ENCODE data around the gene SMIM35.
A peak's percentile ranks its signal among the peaks of the same experiment; 100 is the strongest.

SMIM35 gene

DNA sequence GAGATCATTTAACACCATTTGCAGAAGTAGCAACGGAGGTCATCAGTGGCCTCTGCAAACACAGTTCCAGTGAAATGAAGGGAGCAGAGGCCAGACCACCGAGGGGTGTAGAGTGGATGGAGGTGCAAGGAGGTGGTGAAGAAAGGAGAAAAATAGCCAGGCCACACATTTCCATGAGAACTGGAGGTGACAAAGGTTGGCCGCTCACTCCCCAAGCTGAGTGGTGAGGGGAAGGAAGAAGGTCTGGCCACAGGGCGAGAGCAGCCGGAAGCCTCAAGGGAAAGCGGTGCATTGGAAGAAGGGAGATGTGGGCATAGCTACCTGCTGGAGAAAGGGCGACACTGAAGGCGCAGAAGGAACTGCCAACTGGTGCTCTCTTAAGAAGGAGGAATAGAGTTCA, 30.0 kb downstream of the SMIM35 start:
- no peak for DNase-seq

- no peak for DNase-seq
Observed at GRCh38 chr11:118055966-118056365, 30.8 kb downstream of the SMIM35 start.

GRCh38 chr11:118054712-118055640, 31.8 kb downstream of the SMIM35 start:
- no peak for DNase-seq

GRCh38 chr11:118052581-118053206, 34.1 kb downstream of the SMIM35 start:
- no peak for DNase-seq

DNA sequence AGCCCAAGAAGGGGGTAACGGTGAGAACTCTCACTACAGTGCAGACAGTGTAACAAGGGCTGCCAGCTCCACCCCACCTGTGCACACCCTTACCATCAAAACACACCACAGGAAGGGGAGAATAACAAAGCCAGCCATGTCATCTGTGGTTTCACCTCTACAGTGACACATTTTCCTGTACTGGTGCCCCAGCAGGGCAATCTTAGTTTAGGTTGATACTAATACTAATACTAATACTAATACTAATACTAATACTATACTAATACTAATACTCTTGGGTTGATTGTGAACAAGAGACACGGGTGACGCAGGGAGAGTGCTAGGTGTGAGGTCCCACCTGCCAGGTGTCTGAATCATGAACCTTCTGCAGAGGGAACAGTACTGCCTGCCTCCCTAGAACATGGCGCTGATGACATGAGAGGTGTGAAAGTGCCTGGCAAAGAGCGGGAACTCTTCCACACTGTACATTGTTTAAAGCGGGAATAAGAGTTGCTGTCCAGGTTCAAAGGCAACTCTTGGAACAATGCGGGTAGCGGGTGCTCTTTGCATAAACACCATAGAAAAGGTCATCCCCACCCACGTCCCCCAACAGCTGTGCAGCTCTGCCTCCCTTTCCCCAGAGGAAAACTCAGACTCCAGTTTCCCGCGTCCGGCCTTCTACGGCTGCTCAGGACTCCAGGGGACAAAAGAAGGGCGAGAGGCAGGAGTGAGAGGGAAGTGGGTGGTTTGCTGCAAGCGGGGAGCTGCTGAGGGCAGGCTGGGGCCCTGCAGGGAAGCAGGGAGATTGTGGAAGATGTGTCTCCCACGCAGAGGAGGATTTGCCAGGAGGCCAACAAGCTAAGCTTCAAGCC, 34.9 kb downstream of the SMIM35 start:
- peak; percentile 75 for DNase-seq

DNA sequence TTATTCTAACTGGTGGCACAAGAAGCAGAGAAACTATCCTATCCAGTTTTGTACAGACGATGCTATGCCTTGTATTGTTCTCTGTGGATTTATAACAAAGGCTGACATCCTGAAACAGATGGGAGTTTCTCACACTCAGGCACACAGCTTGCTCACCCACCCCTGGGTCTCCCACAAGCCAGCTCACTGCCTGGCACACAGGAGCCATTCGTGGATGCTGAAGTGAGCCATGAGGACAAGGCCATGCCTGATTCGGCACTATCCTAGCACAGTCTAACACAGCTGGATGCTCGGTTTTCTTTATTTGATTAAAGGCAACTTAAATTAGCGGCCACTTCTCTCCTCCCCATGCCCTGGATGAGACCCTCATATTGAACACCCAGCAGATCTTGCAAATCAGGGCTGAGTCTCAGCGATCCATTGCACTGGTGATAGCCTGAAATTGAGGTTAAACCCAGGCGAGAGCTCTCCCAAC, 35.6 kb downstream of the SMIM35 start:
- DNase-seq: no peak

DNA sequence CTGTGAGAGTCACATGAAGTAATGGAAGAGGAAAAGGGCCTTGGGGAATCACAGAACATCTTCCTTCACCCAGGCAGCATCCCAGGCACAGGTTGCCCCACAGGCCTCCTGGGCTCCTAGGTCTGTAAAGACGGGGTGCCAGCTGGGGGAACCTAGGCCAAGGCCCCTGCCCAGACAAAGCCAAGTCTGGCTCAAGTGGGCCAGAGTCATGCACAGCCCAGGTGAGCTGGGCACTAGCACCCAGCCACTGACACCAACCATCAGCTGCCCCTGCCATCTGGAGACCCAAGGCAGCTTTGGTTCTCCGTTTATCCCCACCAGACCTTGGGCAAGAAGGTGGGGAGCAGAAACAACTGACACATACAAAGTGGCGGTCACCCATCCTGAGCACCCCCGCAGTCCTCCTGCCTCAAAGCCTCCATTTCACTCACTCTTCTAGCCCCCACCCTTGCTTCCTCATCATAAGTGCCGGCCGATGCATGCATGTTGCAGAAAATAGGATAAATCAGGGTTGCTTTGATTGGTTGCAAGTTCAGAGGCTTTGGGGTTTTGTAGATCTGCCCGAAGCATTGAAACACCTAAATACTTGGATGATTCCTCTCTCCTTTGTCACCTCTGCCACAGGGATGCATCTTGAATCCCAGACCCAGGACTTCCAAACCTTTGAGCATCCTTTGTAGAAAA, 36.4 kb downstream of the SMIM35 start:
- DNase-seq: no peak

- no peak for DNase-seq
Observed at GRCh38 chr11:118049771-118050170, 37.0 kb downstream of the SMIM35 start.

DNA sequence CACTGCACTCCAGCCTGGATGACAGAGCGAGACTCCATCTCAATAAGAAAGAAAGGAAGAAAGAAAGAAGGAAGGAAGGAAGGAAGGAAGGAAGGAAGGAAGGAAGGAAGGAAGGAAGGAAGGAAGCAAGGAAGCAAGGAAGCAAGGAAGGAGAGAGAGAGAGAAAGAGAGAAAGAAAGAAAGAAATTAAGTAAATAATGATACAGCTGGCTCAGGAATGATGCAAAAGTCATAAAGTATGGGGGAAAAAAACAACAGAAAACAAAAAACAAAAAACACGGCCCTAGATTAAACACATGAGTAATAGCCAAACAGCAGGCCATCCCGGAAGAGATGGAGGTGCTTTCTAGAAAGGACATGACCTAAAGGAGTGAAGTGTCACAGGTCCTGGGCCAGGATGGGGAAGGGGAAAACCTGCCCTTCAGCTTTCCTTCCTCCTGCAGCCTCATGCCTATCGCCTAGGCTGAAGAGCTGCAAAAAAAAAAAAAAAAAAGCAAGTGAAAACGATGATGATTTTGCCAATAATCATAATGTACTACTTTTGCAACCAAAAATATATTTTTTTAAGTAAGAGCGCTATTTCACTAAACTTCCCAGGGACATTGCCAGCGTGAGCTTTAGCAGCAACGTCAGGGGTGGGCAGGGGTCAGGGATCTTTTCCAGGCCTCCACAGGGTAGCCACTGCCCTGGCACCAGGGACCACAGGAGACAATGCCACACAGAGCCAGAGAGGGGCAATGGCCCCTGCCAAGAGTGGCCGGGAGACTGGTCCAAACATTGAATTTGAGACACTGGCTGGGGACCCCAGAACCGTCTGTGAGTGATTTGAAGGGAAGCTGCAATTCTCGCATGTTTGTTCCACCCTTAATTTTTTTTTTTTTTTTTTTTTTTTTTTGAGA, 38.0 kb downstream of the SMIM35 start:
- DNase-seq: no peak

DNA sequence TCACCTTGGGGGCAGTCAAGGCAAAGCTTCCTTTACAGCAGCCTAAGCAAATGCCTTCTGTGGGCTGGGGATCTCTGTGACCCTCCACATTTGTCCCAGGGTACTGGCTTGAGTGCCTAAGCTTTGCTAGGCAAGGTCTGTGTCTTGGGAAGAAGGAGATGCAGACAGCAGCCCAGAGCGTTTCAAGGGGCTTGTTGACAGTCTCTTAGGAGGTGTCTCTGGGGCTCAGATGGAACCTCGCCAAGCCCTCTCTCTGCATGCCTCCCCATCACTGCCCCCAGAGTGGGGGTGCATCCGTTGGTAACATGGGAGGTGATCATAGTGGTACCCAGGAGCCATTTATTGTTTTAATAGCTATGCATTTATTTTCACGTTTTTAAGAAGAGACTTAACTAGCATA, 39.0 kb downstream of the SMIM35 start:
- no peak for DNase-seq

GRCh38 chr11:118046964-118047700, 39.6 kb downstream of the SMIM35 start:
- no peak for DNase-seq

DNA sequence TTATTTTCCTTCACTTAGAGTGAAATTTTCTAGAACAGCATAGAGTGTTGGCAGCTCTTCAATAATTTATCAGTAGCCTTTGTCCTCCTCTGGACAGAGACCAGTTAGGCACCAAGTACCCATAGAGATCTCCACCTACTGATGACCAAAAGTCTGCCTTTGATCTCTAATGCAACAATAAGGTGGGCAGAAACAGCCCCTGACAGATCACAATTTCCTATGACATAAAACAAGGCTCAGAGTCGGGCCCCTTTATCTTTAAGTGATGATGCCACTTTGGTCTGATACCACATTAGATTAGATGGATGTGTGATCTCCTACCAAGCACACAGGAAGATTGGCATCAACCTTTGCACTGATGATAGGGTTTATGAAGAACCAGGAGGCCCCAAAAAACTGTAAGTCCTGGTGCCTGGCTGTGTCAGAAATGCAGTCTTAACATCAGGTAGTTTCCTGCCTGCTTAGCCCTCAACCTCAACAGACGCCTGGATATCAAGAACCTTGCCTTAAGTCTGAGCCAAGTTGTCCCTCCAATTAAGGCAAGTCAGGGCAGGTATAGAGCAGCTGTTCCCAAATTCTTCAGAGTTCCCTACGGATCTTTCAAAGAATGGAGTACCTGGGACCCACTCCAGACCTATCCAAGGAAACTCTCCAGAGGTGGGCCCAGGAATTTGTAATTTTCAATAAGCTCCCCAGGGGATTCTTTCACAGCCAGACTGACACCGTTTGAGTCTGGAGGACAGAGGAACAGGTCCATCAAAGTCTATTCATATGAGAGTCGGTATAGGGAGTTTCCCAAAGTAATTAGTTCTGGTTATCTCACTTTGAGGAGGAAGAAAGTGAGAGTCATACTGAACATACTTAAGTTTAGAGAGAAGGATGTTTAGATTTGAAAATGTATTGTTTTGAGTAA, 40.5 kb downstream of the SMIM35 start:
- DNase-seq: peak; percentile 14

DNA sequence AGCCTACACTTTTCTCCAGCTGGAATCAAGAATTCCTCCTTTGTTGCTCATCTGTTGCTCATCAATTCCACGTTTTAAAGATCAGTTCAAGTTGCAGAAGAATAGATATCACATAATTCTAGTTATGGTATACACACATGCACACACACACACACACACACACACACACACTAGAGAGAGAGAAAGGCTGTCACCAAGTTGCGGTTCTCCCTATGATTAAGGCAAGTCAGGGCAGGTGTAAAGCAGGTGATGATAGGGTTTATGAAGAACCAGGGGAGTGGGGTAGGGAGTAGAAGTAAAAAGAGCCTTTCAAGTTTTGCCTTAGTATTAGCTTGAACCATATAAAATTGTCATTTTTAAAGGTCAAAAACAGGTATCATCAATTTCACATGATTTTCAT, 41.6 kb downstream of the SMIM35 start:
- no peak for DNase-seq

DNA sequence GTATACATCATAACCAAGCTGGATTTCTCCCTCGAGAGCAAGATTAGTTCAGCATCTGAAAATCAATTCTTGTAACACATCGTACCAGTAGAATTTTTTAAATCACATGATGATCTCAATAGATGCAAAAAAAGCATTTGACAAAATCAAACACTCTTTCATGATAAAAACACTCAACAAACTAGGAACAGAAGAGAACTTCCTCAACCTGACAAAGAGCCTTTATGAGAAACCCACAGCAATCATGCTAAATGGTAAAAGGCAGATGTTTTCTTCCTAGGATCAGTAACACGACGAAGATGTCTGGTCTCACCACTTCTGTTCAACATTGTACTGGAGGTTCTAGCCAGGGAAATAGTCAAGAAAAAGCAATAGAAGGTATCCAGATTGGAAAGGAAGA, 44.0 kb downstream of the SMIM35 start:
- DNase-seq: no peak

DNA sequence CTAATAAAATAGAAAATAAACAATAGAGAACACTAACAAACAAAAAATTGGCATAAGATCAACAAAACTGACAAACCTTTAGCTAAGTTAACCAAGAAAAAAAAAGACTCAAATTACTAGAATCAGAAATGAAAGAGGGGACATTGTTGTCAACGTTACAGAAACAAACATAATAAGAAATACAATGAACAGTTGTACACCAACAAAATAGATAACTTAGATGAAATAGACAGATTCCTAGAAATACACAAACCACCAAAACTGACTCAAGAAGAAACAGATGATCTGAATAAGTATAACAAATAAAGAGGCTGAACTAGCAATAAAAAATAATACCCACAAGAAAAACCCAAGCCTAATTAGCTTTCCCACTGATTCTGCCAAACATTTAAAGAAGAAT, 44.6 kb downstream of the SMIM35 start:
- no peak for DNase-seq

- DNase-seq: no peak
Observed at GRCh38 chr11:118033443-118033842, 53.3 kb downstream of the SMIM35 start.

- no peak for DNase-seq
Observed at GRCh38 chr11:118028626-118029025, 58.1 kb downstream of the SMIM35 start.

GRCh38 chr11:118027694-118028093, 59.1 kb downstream of the SMIM35 start:
- DNase-seq: no peak

DNA sequence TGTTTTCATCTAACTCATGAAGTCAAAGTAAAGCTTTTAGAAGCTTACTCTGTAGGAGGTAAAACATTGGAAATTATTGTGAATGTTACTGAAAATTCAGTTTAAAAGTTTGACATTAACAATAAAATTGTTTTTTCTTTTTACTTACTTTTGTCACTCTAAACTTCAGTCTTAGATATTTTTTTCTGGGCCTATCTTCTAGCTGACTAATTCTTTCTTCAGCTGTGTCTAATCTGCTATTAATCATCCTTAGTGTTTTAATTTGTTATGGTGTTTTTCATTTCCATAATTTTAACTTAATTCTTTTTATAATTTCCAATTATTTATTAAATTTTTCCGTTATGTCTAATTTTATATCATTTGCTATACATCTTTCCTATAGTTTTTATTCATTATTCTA, 65.6 kb downstream of the SMIM35 start:
- DNase-seq: no peak

- DNase-seq: no peak
Observed at GRCh38 chr11:118018401-118018800, 68.4 kb downstream of the SMIM35 start.

Measured in CD4-positive, alpha-beta T cell treated with Interferon gamma for 1 hour (primary cell).